MV-4-11 (cell line): ENCODE results near the gene PRR29.
A peak's percentile ranks its signal among the peaks of the same experiment; 100 is the strongest.
"Not testable (repeated sequence)": the region's sequence is repeated elsewhere in the genome, so short reads cannot be mapped to it uniquely, and the experiment has no call there.

Experiments
- DNase-seq: peaks from one replicate; lab custom pipeline; 2025; lab: John Stamatoyannopoulos, UW

The PRR29 gene

DNA sequence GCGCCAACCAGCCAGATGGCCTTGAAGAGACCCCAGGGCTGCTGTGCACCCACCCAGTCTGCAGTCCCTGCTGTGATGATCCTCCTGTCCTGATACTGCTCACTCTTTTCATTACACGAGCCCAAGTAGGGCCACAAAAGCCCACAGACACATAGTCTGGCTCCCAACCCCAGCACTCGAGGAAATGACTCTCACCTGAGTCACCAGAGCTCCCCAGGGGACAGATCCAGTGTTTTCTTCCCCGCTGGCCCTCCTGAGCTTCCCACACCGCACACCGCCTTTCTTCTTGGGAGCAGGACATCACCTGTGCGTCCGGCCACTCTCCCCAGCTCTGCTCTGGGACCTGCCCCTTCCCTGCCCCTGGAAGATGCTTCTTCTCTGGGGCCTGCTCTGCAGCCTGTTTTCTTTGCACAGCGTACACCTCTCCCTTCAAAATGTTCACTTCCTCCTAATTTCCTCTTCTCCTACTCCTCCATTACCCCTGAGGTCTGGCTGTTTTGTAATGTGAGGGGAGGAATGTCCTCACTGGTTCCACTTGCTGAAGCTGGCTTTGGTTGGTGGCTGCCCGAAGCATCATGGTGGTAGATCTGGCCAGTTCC lies 23.5 kb upstream of the PRR29 start:
- peak; percentile 11 for DNase-seq

DNA sequence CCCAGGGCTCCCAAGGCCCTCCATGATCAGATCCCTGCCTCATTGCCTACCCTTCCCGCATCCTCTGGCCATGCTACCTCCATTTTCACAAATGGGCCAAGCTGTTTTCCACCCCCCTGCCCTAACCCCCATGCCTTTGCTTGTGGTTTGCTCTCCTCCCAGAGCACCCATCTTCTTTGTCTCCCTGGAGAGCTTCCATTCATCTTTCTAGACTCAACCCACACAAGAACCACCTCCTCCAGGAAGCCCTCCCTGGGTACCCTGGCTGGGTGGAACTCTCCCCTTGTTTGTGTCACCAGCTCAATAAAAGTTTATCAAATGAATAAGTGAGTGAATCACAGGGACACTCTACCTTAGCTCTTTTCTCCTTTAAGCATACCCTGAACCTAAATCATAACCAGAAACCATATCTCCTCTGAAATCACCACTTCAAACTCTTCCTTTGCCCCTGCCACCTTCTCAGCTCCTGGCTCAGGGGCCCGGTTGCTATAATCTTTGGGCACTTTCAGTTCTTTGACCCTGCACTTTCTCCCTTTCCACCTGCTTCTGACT lies 22.5 kb upstream of the PRR29 start:
- no peak for DNase-seq

DNA sequence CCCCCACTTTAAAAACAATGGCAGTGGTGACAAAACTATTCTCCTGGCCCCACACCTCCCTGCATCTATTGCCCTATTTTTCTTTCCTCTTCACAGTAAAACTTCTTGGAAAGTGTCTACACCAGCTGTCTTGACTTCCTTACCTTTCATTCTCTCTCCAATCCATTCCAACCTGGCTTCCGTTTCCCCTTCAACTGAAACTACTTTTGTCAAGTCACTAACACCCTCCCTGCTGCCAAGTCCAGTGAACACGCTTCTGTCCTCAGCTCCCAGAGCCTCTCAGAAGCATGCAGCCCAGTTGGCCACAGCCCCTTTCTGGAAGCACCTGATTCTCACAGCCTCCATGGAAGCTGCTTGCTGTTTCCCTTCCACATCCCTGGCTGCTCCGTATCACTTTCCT lies 21.4 kb upstream of the PRR29 start:
- DNase-seq: no peak

DNA sequence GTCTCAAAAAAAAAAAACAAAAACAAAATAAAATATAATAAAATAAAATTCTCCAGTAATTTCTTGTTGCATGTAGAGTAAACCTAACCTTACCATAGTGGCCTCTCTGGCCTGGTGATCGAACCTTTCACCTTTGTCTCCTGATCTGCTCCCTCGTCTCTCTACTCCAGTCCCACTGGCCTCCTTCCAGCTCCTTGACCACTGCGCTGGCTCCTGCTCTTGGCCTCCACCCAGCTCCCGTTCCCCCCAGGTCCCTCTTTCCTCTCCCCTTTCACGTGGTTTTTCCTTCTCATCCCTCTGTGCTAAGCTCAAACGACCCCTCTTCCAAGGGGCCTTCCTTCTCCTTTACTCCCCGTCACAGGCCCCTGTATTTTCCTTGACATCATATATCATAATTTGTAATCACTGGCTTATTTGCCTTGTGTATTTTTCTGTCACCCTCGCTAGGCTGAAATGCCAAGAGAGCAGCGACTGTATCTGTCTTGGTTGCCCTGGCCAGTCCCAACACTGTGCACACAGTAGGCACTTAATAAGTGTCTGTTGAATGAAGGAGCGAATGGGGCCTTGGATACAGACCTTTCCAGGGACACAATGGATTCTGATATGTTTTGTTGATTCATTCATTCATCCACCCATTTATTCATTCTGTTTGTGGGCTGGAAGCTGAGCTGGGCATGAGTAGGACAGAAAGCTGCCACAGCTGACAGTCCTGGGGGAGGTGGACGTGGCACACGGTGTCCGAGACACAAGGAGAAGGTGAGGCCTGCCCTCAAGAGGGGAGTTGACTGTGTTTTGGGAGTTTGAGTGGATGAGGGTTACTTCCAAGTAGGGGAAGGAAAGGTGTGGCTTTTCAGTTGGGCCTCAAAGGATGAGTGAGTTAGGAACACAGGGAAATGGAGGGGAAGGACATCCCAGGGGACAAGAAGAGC lies 19.6 kb upstream of the PRR29 start:
- no peak for DNase-seq

DNA sequence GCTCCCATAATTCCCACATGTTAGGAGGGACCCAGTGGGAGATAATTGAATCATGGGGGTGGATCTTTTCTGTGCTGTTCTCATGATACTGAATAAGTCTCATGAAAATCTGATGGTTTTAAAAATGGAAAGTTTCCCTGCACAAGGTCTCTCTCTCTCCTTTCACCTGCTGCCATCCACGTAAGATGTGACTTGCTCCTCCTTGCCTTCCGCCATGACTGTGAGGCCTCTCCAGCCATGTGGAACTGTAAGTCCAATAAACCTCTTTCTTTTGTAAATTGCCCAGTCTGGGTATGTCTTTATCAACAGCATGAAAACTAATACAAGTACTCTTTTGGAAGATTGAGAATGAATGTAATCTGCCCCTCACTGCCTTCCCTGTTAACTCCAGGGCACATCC lies 15.5 kb upstream of the PRR29 start:
- DNase-seq: not testable (repeated sequence)

DNA sequence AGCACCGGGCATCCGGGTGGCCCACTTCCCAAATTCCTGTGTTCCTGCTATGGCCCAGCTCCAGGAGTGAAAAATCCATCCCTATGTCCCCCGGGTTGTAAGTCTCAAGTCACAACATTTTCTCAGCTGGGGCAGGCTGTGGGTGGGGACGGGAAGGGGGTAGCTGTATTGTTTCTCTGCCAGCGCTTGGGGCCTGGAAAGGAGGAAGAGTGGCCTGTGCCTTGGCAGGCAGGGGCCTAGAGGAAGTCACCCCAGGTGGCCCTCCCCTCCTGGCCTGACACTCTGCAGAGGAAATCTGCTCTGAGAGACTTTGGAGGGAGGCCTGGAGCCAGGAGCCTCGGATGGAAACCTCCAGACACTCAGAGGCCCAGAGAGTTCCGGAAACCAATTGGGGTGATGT lies 14.8 kb upstream of the PRR29 start:
- DNase-seq: no peak

DNA sequence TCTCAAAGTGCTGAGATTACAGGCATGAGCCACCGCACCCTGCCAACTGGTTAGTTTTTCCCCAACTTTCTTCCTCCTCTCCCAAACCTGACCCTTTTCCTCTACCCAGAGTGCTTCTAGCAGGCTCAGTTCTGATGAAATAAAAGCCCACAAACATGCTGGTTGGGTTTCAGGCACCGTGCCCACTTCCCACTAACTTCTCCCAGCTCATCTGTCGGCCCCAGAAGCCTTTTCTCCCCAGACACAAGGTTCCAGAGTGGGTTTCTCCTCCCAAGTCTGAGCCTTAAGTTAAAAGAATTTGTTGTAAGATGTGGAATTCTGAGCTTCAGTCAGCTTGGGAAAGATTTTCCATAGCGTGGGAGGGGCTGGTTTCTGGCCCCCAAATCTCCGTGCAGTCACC lies 13.9 kb upstream of the PRR29 start:
- peak; percentile 44 for DNase-seq

DNA sequence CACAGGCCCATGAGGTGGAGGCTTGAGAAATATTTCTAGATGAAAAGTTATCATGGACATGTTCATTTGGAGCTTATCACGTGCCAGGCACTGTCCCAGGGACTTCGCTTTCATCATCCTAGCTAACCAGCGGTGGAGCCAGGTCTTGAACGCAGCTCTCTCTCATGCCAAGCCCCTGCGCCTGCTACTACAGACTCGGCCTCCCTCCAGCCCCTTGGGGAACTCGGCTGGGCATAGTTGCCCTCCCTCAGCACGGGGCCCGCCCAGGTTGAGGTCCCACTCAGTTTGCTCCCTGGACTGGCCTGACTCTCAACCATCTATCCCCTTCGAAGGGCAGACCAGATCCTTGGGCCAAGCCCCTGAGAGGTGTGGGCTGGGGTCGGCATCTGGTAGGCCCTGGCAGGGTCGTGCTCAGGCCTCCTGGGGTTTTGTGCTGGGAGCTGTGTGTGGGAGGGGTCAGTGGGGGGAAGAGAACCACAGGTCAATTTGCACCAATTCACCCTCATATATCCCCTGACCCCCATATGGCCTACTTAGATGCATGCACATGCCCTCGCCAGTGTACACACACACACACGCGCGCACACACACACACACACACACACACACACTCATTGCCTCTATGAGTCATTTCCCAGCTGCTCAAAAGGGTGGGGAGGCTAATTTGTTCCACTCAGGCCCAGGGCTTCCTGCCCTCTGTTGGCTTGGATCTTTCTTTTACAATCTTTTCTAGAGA lies 13.3 kb upstream of the PRR29 start:
- peak; percentile 73 for DNase-seq

DNA sequence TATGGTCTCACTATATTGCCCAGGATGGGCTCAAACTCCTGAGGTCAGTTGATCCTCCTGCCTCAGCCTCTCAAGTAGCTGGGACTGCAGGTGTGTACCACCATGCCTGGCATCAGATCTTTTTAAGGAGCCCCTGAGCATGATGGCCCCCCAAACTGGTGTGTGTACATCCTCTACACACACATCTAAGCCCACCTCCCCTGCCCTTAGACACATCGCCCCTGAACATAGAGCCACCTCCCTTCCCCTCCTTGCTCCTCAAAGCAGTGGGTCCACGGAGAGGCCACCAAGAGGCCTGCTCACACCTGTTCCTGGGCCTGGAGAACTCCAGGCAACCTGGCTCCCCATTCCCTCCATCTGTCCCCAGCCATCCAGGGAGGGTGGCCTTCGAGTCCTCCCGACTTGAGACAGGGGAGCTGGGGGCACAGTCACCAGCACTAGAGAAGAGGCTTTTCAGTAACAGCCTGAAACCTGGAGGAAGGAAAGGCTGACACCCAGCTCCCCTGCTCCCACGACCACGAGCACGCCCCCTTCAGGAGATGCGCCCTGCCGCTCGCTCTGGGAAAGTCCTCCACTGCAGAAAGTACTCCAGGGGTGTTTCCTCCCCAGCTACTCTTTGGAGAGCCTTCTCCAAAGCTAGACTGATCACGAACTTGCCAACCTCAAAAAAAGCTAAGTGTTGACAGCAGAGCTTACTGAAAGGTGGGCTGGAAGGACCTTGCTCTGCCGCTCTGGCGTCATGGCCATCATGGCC lies 12.6 kb upstream of the PRR29 start:
- DNase-seq: no peak

DNA sequence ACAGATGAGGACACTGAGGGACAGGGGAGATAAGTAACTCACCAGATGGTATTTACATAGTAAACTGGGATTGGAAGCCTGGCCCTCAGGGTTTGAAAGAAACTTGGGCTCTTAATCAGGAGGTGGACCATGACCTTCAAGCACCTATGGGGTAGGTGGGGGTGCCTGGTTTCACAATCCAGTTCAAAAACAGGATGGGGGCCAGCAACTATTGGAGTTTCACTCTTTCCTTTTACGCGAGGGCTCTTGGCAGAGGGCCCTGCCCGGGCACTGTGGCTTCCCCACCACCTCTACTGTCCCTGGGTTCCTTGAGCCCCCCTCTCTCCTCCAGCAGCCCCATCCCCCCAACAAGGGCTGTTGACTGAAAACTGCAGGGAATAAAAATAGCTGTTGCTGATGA lies 11.3 kb upstream of the PRR29 start:
- no peak for DNase-seq

DNA sequence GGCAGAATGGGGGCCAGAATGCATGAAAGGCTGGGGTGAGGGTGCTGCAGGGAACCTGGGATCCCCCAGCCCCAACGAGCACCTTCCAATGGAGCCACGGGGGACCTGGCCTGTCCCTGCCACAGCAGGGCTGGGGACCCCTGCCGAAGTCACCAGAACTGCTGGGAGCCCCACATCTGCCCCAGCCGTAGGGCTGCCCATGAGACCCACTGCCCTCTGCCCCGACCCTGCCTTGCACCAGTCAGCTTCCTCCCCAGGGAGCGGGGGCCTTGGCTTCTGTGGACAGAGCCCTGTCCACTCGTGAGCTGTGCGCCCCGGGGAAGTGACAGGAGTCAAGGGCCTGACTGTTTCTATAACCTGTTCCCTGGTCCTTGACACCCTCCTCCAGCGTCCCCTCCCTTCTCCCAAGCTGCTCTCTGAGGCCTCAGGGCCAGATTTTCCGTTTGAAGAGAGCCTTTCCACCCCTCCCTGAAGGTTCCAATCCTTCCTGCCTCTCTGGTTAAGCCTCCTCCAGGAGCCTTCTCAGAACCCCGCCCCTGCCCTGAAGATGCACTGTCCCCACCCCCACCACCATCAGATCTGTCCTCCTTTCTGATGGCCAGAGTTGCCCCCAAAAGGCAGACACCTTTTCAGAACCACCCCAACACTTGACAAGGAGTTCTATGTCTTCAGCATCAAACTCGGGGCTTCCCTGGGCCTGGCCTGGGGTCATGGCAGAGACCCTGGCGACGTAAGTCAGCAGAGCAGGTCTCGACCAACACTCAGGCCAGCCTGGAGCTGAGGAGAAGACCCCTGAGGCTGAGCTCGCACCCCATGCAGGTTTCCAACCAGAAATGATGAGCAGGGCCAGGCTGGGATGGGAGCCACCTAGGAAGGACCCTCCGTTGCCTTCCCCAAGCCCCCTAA lies 10.7 kb upstream of the PRR29 start:
- DNase-seq: no peak

DNA sequence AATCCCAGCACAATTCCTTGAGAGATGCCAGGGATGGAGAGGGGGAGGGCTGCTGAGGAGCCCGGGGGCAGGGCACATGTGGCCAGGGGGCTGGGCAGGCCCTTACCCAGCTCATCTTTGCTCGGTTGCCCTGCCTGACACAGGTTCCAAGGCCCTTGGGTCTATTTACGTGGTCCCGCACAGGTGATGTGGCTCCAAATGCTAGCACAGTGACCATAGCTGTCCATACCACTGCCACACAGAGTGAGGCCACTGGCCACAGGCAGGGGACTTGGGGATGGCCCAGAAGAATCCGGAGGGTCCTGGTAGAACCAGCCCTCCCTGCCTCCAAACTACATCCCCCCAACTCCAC lies 10.0 kb upstream of the PRR29 start:
- DNase-seq: no peak

DNA sequence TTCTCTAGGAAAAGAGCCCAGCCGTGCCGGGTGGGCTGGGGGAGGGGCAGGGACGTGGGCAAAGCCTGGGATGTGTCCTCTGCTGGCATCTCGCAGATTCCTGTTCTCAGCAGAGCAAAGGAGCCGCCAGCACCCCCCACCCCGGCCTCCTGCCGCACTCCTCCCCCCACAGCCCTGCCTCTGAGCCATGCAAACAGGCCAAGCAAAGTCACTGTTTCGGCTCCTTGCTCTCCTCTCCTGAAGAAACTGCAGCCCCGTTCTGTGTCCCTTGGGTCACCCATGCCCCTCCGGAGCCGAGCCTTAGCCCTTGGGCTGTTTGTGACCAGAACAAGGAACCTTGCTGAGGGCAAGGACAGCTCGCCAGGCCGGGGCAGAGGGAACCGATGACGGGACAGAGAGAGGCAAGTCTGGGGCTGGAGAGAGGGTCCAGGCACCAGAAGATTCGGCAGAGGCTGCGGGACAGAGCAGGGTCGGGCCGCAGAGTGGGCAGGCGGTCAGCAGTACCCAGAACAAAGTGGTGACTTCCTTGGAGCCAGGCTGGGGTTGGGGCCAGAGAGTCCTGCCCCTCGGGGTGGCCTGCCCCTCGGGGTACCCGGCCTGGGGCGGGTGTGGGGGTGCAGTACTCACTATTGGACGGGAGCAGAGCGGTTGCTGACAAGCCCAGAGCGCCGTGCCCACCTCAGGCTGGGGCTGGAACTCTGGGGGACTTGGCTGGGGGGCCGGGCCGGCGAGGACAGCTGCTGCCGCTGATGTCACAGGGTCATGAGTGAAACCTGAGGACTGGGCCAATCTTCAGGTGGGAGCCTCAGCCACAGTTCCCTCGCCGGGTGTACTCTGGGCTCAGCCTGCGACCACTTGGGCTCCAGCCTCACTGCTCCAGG lies 9.2 kb upstream of the PRR29 start:
- DNase-seq: no peak

DNA sequence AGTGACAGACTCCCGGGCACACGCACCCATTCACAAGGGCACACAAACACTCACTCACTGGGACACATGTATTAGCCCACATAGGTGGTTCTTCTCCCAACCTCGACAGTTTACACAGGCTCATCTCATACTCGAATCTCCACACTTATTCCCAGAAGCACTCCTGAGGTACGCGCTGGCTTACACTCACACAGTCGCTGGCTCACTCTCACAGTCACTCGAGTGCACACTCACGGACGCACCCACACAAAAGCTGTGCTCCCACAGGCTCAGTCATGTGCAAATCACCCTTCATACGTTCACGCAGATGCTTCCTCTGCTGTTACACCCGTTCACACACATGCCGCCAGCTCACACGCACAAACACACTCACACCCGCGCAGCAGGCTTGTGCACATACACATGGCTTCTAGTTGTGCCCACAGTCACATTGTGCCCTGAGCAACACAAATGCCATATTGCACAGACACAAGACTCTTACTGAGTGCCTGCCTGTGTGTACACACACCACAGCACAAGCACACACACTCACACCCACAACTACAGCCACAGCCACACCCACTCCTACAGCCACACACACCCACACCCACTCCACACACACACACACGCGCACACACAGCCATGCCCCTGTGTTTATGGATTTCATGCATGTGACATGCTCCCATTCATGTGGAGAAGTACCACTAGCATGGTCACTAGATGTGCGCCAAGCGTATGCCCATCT lies 8.4 kb upstream of the PRR29 start:
- no peak for DNase-seq

DNA sequence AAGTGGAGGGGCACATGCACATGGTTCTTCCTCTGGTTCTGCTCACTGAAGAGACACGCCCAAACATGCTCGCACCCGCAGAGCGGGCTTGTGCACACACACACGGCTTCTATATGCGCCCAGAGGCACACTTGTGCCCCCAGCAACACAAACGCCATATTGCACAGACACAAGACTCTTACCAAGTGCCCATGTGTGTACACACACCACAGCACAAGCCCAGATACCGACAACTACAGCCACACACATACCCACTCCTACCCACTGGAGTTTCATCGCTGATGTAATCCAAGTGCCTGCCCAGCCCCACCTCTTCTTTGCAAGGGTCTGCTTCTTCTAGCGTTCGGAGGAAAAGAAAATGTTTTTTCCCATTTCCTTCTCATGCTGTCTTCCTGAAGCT lies 6.5 kb upstream of the PRR29 start:
- no peak for DNase-seq

DNA sequence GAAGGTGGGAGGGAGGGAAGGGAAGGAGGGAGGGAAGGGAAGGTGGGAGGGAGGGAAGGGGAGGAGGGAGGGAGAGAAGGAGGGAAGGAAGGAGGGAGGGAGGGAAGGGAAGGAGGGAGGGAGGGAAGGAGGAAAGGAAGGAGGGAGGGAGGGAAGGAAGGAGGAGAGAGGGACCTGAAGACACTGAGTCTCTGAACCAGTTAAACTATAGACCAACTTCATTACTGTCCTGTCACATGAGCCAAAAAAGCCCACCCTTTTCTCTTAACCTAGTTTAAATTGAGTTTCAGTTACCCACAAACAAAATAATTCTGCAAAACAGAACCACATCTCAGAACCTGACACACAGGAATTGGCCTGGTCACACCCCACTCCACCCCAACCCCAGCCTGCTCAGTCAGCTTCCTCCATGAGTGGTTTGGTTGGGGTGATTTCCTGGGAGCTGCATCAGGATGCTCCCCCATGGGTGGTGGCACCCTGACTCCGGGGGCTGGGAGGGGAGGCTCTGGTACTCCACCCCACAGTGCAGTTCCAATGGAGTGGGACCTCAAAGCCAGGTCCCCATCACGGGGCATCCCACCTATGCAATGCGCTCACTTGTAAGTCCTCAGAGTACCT lies 4.7 kb upstream of the PRR29 start:
- no peak for DNase-seq

DNA sequence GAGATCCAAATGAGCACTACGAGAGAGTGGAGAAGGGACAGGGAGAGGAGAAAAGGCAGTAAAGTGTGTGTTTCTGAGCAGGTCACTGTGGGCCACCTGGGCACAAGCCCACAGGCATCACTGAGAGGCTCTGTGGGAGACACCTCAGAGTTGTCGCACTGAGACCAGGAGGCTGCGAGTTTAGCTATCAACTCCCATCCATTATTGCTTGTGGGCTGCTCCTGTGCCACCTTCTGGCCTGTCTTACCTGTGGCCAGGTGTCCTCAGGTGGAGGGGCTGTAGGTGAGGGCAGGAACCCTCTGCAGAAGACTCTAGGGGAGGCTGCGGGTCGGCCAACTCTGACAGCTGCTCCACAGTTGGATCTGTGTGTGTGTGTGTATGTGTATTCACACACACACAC lies 2.5 kb upstream of the PRR29 start:
- no peak for DNase-seq

DNA sequence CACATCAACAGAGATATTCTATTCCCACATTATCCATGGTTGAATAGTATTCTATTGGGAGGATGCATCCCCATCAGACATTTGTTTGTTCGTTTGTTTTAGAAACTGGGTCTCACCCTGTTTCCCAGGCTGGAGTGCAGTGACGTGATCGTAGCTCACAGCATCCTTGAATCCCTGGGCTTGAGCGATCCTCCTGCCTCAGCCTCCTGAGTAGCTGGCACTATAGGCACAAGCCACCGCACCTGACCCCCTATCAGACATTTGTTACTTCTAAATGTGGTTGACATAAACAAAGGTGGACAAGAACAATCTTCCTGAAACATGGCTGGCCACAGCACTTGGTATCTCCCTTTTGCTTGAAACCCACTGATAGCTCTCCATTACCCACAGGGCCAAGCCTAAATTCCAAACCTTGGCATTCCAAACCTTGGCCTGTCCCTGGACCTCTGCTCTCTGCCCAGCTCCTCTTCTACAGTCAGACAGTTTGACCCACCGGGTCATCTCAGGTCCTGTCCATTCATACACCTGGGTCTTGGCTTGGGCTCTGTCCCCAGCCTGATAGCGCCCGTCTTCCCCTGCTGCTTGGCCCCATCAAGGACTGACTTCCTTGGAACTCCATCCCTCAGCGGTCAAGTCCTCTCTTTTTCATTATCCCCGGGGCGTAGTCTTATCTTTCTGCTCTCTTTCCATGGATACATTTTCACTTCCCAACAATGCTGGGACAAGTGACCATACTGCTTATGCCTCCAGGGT lies 1.5 kb upstream of the PRR29 start:
- DNase-seq: no peak
